DOHH2 (cell line): ENCODE measurements around the gene CYP26A1.

Experiments
- H3F3A ChIP-seq: fragments of 200-600 bp; sonication (generic), shearing (Covaris generic); 2 replicates; pipeline ENCODE4 v1.6.0; 2016; ENCODE audit warnings: antibody characterized with exemption, mild to moderate bottlenecking; ENCODE audit not compliant: control insufficient read depth, insufficient read depth
- H3K27ac ChIP-seq: fragments of 200-600 bp; sonication (generic); 2 replicates; pipeline ENCODE4 v1.5.1; 2014; ENCODE audit warnings: low read depth, mild to moderate bottlenecking, low read length, moderate library complexity
- H3K27me3 ChIP-seq: fragments of 200-600 bp; sonication (generic); 2 replicates; pipeline ENCODE4 v1.6.1; 2014; ENCODE audit warnings: mild to moderate bottlenecking, low read length, mixed read lengths; ENCODE audit not compliant: control insufficient read depth
- H3K36me3 ChIP-seq: fragments of 200-600 bp; sonication (generic); 2 replicates; pipeline ENCODE4 v1.6.1; 2014; ENCODE audit warnings: mild to moderate bottlenecking, low read length, moderate library complexity, mixed read lengths; ENCODE audit not compliant: control insufficient read depth
- H3K4me1 ChIP-seq: fragments of 200-600 bp; sonication (generic); 2 replicates; pipeline ENCODE4 v1.6.1; 2014; ENCODE audit warnings: mild to moderate bottlenecking, low read length, mixed read lengths; ENCODE audit not compliant: control insufficient read depth
- H3K4me2 ChIP-seq: fragments of 200-600 bp; sonication (generic); 2 replicates; pipeline ENCODE4 v1.6.0; 2014; ENCODE audit warnings: mild to moderate bottlenecking, low read length, moderate library complexity
- H3K4me3 ChIP-seq: fragments of 200-600 bp; sonication (generic); 2 replicates; pipeline ENCODE4 v1.5.1; 2014; ENCODE audit warnings: mild to moderate bottlenecking, low read length, mixed read lengths
- H3K79me2 ChIP-seq: fragments of 200-600 bp; sonication (generic); 2 replicates; pipeline ENCODE4 v1.6.1; 2014; ENCODE audit warnings: mild to moderate bottlenecking, low read length, mixed read lengths; ENCODE audit not compliant: control insufficient read depth
- H3K9me2 ChIP-seq: fragments of 200-600 bp; sonication (generic); replicated peaks from 2 replicates; pipeline ENCODE4 v1.6.1; 2014; ENCODE audit warnings: mild to moderate bottlenecking, low read length, mixed read lengths; ENCODE audit not compliant: control insufficient read depth
- H3K9me3 ChIP-seq: fragments of 200-600 bp; sonication (generic); 2 replicates; pipeline ENCODE4 v1.6.1; 2014; ENCODE audit warnings: antibody characterized with exemption, low read length, mixed read lengths; ENCODE audit not compliant: control insufficient read depth, insufficient read depth
- H4K20me1 ChIP-seq: fragments of 200-600 bp; sonication (generic); 2 replicates; pipeline ENCODE4 v1.6.0; 2014; ENCODE audit warnings: low read depth, mild to moderate bottlenecking, antibody characterized with exemption, low read length, moderate library complexity; ENCODE audit not compliant: control insufficient read depth, insufficient read depth
- EZH2phosphoT487 ChIP-seq: fragments of 200-600 bp; sonication (generic); IDR thresholded peaks from 2 replicates; pipeline ENCODE4 v1.6.1; 2017; ENCODE audit warnings: borderline replicate concordance, mild to moderate bottlenecking, antibody characterized with exemption, low read length, moderate library complexity, mixed read lengths
- TF ChIP-seq, protein P1 (sequence below): fragments of 200-600 bp; sonication (generic); IDR thresholded peaks from one replicate; pipeline ENCODE4 v1.5.1; 2014; ENCODE audit warnings: antibody characterized with exemption, mild to moderate bottlenecking, low read depth, low read length; ENCODE audit not compliant: poor library complexity, severe bottlenecking

CYP26A1 gene

DNA sequence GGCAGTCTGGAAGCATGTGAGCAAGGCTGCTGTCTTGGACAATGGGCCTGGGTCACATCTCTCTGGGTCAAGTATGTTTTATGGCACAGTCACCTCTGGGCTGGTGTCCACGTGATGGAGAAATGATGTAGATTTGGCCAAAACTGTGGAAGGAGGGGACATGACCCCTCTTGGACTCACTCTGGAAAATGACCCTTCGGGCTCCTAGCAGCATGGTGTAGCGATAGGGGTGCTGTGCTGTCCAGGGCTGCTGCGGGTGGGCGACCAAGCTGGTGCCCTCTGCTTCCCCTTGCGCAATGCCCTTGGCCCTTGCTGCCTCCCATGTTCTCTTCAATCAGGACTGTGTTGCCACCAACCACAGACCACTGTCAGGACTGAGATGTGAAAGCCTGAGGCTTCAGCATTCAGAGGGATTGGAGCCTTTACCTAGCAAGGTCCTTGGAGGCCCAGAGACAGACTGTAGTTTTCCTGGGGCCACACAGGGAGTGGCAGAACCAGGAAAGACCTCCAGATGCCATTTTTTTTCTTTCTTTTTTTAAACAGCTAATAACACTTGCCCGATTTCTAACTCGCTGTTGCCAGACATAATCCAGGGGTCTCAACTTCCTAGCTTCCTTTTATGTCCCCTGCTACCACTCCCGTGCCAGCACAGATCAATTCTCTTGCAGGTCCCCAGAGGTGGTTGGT, 6.1 kb downstream of the CYP26A1 start:
- no peak for TF ChIP-seq EZH2phosphoT487
- TF ChIP-seq, protein P1, sequence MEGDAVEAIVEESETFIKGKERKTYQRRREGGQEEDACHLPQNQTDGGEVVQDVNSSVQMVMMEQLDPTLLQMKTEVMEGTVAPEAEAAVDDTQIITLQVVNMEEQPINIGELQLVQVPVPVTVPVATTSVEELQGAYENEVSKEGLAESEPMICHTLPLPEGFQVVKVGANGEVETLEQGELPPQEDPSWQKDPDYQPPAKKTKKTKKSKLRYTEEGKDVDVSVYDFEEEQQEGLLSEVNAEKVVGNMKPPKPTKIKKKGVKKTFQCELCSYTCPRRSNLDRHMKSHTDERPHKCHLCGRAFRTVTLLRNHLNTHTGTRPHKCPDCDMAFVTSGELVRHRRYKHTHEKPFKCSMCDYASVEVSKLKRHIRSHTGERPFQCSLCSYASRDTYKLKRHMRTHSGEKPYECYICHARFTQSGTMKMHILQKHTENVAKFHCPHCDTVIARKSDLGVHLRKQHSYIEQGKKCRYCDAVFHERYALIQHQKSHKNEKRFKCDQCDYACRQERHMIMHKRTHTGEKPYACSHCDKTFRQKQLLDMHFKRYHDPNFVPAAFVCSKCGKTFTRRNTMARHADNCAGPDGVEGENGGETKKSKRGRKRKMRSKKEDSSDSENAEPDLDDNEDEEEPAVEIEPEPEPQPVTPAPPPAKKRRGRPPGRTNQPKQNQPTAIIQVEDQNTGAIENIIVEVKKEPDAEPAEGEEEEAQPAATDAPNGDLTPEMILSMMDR, result no peak
- H3K9me2 ChIP-seq, result no peaks in the 10 kb centered on the region
- H3K79me2 ChIP-seq, result no peaks in the 10 kb centered on the region
- no peak overlapping the region for H3K27ac ChIP-seq
- no peaks in the 10 kb centered on the region for H3K9me3 ChIP-seq
- H3K4me2 ChIP-seq, result peak overlapping the region; percentile 26; the same call in 1 of the 2 replicates
- H4K20me1 ChIP-seq, result no peaks in the 10 kb centered on the region
- peaks cover 5% of the 10 kb centered on the region; the same call in 1 of the 2 replicates for H3K4me1 ChIP-seq
- no peaks in the 10 kb centered on the region for H3F3A ChIP-seq
- no peaks in the 10 kb centered on the region for H3K36me3 ChIP-seq
- no peak overlapping the region for H3K4me3 ChIP-seq
- peaks cover 32% of the 10 kb centered on the region for H3K27me3 ChIP-seq

DNA sequence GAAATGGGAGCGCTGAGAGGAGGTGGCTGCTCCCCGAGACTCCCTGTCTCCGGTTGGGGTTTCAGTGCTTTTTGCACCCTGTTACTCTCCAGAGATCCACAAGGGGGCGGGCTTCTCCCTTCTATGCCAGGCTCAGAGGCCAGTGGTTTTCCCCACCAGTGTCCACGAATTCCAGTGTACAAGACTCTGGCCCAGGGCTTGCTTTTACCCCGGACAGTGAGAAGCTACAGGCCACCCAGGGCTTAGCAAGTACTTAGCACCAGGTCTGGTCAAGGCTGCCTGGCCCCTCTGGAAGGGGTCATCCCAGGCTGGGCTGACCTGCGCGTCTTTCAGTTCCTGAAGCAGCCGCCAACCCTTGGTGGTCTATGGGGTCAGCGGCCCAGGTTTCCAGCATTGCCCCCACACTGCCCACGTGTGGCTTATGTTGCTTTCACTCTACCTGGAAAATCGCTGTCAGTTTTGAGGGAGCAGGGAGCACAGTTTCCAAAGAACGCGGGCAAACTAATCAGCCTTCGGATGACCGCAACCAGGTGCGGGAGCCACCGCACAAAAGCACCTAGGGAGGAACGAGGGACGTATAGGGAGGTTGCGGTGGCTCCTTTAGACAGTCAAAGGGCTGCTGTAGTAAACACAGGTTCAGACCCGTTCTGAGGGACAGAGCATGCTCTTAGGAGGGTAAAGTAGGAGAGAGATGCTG, 6.8 kb downstream of the CYP26A1 start:
- Histone ChIP-seq H3K27me3 (peaks cover 25% of the 10 kb centered on the region), H3K4me2 (peak overlapping the region; percentile 26; the same call in 1 of the 2 replicates), H3F3A (no peaks in the 10 kb centered on the region), H3K4me3 (no peak overlapping the region), H3K27ac (no peak overlapping the region), H3K9me2 (no peaks in the 10 kb centered on the region), H3K4me1 (peaks cover 5% of the 10 kb centered on the region; the same call in 1 of the 2 replicates), H3K9me3 (no peaks in the 10 kb centered on the region), H3K79me2 (no peaks in the 10 kb centered on the region), H3K36me3 (no peaks in the 10 kb centered on the region), H4K20me1 (no peaks in the 10 kb centered on the region)
- TF ChIP-seq, protein P1, result peak; percentile 90
- no peak for TF ChIP-seq EZH2phosphoT487

DNA sequence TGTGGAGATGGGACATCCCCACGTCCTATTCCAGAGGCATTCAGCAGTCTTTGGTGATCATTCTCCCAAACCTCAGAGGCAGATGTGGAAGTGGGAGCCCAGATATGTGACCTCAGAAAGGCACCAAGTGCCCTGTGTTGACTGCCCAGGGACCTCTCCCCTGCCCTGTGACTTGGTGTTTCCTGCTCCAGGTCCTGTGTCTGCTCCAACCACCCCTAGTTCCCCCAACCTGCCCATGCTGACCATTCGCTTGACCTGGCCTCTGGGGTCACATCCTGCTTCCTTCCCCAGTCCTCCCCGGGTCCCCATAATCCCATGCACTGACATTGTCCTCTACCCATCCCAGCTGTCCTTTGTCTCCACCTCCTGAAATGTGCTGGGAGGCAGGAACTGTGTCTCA, 7.6 kb downstream of the CYP26A1 start:
- H3K4me2 ChIP-seq, result no peak overlapping the region
- TF ChIP-seq EZH2phosphoT487, result no peak
- TF ChIP-seq, protein P1, result no peak
- H3K9me2 ChIP-seq, result no peaks in the 10 kb centered on the region
- H3F3A ChIP-seq, result no peaks in the 10 kb centered on the region
- H4K20me1 ChIP-seq, result no peaks in the 10 kb centered on the region
- H3K79me2 ChIP-seq, result no peaks in the 10 kb centered on the region
- H3K9me3 ChIP-seq, result no peaks in the 10 kb centered on the region
- H3K27me3 ChIP-seq, result peaks cover 17% of the 10 kb centered on the region
- H3K27ac ChIP-seq, result no peak overlapping the region
- no peaks in the 10 kb centered on the region for H3K36me3 ChIP-seq
- H3K4me3 ChIP-seq, result no peak overlapping the region
- peaks cover 5% of the 10 kb centered on the region; the same call in 1 of the 2 replicates for H3K4me1 ChIP-seq
